GM12892 (cell line): ENCODE results near the gene SLC7A11.

Experiments
- POLR2A ChIP-seq: IDR thresholded peaks from 2 replicates; pipeline ENCODE4 v1.6.1; 2011; ENCODE audit warnings: low read depth, low read length, control low read depth
- POLR2AphosphoS5 ChIP-seq: IDR thresholded peaks from 2 replicates; pipeline ENCODE4 v1.6.1; 2011; ENCODE audit warnings: low read depth, low read length, control low read depth
- TAF1 ChIP-seq: IDR thresholded peaks from 2 replicates; pipeline ENCODE4 v1.6.1; 2011; ENCODE audit warnings: low read depth, mild to moderate bottlenecking, control low read depth, low read length, borderline replicate concordance

GRCh38 chr4:138216272-138216867, 25.8 kb downstream of the SLC7A11 start:
- TF ChIP-seq POLR2A (no peak), TAF1 (no peak), POLR2AphosphoS5 (no peak)
